ENCODE measurements around the gene SH3PXD2A.

GRCh38 chr10:103620352-103620740 is 235.0 kb downstream of the SH3PXD2A start:
- TF ChIP-seq POLR2A (IDR thresholded peaks at IDR 0.05) (no peak), CTCF (IDR thresholded peaks at IDR 0.05) (no peak)
